PC-9 (cell line): ENCODE measurements around the gene PINLYP. TPM values are rescaled to one million over a fixed set of nuclear protein-coding genes. Genes with fewer than 3 reads are reported as not detected.
A peak's percentile ranks its signal among the peaks of the same experiment; 100 is the strongest.

Experiments used
- BruUV-seq: library from RNA; stranded (reverse); fragments of 400-500 nt; replicated peaks from 2 replicates; lab custom pipeline; 2021; lab: Mats Ljungman, UMichigan
- CTCF ChIA-PET: fragments of 300-600 bp; sonication (Branson Sonifier 250); formaldehyde crosslinking; loops from one replicate; lab custom pipeline; 2022; ENCODE audit warnings: antibody characterized with exemption; lab: Charles Lee
- POLR2A ChIA-PET: fragments of 300-600 bp; sonication (Branson Sonifier 250); formaldehyde crosslinking; loops from one replicate; lab custom pipeline; 2022; ENCODE audit warnings: antibody characterized with exemption; ENCODE audit not compliant: unreplicated experiment; lab: Charles Lee
- DNase-seq, 2 experiments: peaks; one replicate each; pipeline versions ENCODE4 v3.0.0 to v3.0.0-alpha.2; 2015 to 2022; ENCODE audit warnings: mixed read lengths in 1 of 2
- H2AFZ ChIP-seq: fragments of 200-600 bp; sonication (generic); 2 replicates; pipeline ENCODE4 v1.8.1; 2017; ENCODE audit warnings: antibody characterized with exemption
- H3F3A ChIP-seq: fragments of 200-600 bp; sonication (generic); 2 replicates; pipeline ENCODE4 v1.8.1; 2017; ENCODE audit warnings: antibody characterized with exemption, mild to moderate bottlenecking, low read depth; ENCODE audit not compliant: insufficient read depth
- H3K27ac ChIP-seq: fragments of 200-600 bp; sonication (generic); 2 replicates; pipeline ENCODE4 v1.6.1; 2016; ENCODE audit warnings: mixed run types
- H3K27me3 ChIP-seq: fragments of 200-600 bp; sonication (generic); 2 replicates; pipeline ENCODE4 v1.6.1; 2016; ENCODE audit warnings: low read depth, mixed run types; ENCODE audit not compliant: insufficient read depth
- H3K36me3 ChIP-seq: fragments of 200-600 bp; sonication (generic); 2 replicates; pipeline ENCODE4 v1.6.1; 2016; ENCODE audit warnings: low read depth, mixed run types
- H3K4me1 ChIP-seq: fragments of 200-600 bp; sonication (generic); replicated peaks from 2 replicates; pipeline ENCODE4 v1.6.1; 2016; ENCODE audit warnings: mixed run types; ENCODE audit not compliant: insufficient read depth
- H3K4me2 ChIP-seq: fragments of 200-600 bp; sonication (generic); 2 replicates; pipeline ENCODE4 v1.6.1; 2017; ENCODE audit warnings: mixed run types
- H3K4me3 ChIP-seq: fragments of 200-600 bp; sonication (generic); 2 replicates; pipeline ENCODE4 v1.6.1; 2016; ENCODE audit warnings: mixed run types
- H3K79me2 ChIP-seq: fragments of 200-600 bp; sonication (generic); 2 replicates; pipeline ENCODE4 v1.6.1; 2017; ENCODE audit warnings: low read depth, mixed run types
- H3K9me2 ChIP-seq: fragments of 200-600 bp; sonication (generic); 2 replicates; pipeline ENCODE4 v1.8.1; 2017; ENCODE audit warnings: mild to moderate bottlenecking; ENCODE audit not compliant: insufficient read depth
- H3K9me3 ChIP-seq: fragments of 200-600 bp; sonication (generic); 2 replicates; pipeline ENCODE4 v1.8.1; 2016; ENCODE audit warnings: low read depth; ENCODE audit not compliant: insufficient read depth
- H4K20me1 ChIP-seq: fragments of 200-600 bp; sonication (generic); 2 replicates; pipeline ENCODE4 v1.8.1; 2017; ENCODE audit not compliant: insufficient read depth
- CTCF ChIP-seq: fragments of 200-600 bp; sonication (generic); conservative IDR thresholded peaks from 2 replicates; pipeline ENCODE4 v1.6.1; 2017; ENCODE audit warnings: mixed run types, antibody characterized with exemption, mild to moderate bottlenecking, moderate library complexity
- EZH2 ChIP-seq: fragments of 200-600 bp; sonication (generic); IDR thresholded peaks from 2 replicates; pipeline ENCODE4 v1.8.0; 2017; ENCODE audit warnings: antibody characterized with exemption, low read depth
- intact Hi-C: fragments of 100-400 bp; cut with micrococcal nuclease; formaldehyde crosslinking; loops from one replicate; pipeline ENCODE4 v1.10.0; 2022; ENCODE audit not compliant: unreplicated experiment
- total RNA-seq: library from RNA; stranded (reverse); gene quantifications from 2 replicates; pipeline ENCODE4 v1.2.3, GENCODE V29; 2021

Gene PINLYP
- total RNA-seq, 1 experiment from 2014 or later = 2.0 TPM

- intact Hi-C loops = loop anchor here (1.0 to 10.0 kb wide), 6 partner anchors 21 to 213 kb away; partner anchors contain the start of genes PINLYP, XRCC1 and ZNF428
- 0 out of 2 replicates have a peak, but pooled peaks cover 7% of the 10 kb centered on the region for H3K36me3 ChIP-seq
- H2AFZ ChIP-seq = peak within 1 kb of the TSS; percentile 88
- CTCF ChIA-PET = interaction anchor here (0.6 to 1.5 kb wide), 5 partner anchors 22 to 140 kb away, joined by 3 to 5 read pairs (median 4); partner anchors contain the start of gene PLAUR
- peak; percentile 96 to 100 for DNase-seq
- H3K4me3 ChIP-seq = peak within 1 kb of the TSS; percentile 94
- peaks cover 48% of the 10 kb centered on the region for H3K79me2 ChIP-seq
- POLR2A ChIA-PET = interaction anchor here (0.5 to 1.2 kb wide), 9 partner anchors 9 to 1367 kb away, joined by 4 to 15 read pairs (median 5); partner anchors contain the start of gene ZNF283
- peaks cover 12% of the 10 kb centered on the region; the same call in 1 of the 2 replicates for H3F3A ChIP-seq
- BruUV-seq = no TSS peak
- peaks cover 10% of the 10 kb centered on the region for H4K20me1 ChIP-seq
- peak within 1 kb of the TSS; percentile 83 for H3K27ac ChIP-seq
- no peak for TF ChIP-seq EZH2
- no peak for TF ChIP-seq CTCF
- H3K27me3 ChIP-seq = no peaks in the 10 kb centered on the region
- H3K4me1 ChIP-seq = peaks cover 15% of the 10 kb centered on the region
- peak within 1 kb of the TSS; percentile 98 for H3K4me2 ChIP-seq
- H3K9me2 ChIP-seq = no peaks in the 10 kb centered on the region
- no peaks in the 10 kb centered on the region for H3K9me3 ChIP-seq
These were observed 20.6 kb downstream of the PINLYP start, which contains the start of the genes IRGQ and ZNF576 for GRCh38 chr19:43595999-43596841. IRGQ (minus strand) TSS chr19:43596134; CDS start chr19:43595338, 796 bp downstream. ZNF576 (plus strand) TSS chr19:43596595; CDS start chr19:43597109, 514 bp downstream.

GRCh38 chr19:43596842-43597461 is 21.4 kb downstream of the PINLYP start:
- BruUV-seq = TSS peak; percentile 19
- ChIA-PET POLR2A (interaction anchor here (0.7 kb wide), 1 partner anchor 20 kb away, joined by 6 read pairs; no protein-coding TSS in a partner anchor), CTCF (interaction anchor here (1.2 to 1.5 kb wide), 2 partner anchors 39 to 78 kb away, joined by 3 to 4 read pairs; no protein-coding TSS in a partner anchor)
- no peaks in the 10 kb centered on the region for H3K9me2 ChIP-seq
- H2AFZ ChIP-seq = peak overlapping the region; percentile 88
- peak in 1 of 2 experiments; percentile 9 for DNase-seq
- peak overlapping the region; percentile 83 for H3K27ac ChIP-seq
- TF ChIP-seq CTCF = no peak
- TF ChIP-seq EZH2 = no peak
- H3K4me3 ChIP-seq = peak overlapping the region; percentile 92
- H3K27me3 ChIP-seq = no peaks in the 10 kb centered on the region
- 0 out of 2 replicates have a peak, but pooled peaks cover 7% of the 10 kb centered on the region for H3K36me3 ChIP-seq
- H3K79me2 ChIP-seq = peaks cover 48% of the 10 kb centered on the region
- peaks cover 10% of the 10 kb centered on the region for H4K20me1 ChIP-seq
- H3K4me1 ChIP-seq = peaks cover 15% of the 10 kb centered on the region
- intact Hi-C loops = loop anchor here (1.0 to 10.0 kb wide), 5 partner anchors 22 to 188 kb away; partner anchors contain the start of genes PINLYP, XRCC1 and ZNF428
- peaks cover 12% of the 10 kb centered on the region; the same call in 1 of the 2 replicates for H3F3A ChIP-seq
- no peaks in the 10 kb centered on the region for H3K9me3 ChIP-seq
- peak overlapping the region; percentile 97 for H3K4me2 ChIP-seq

GRCh38 chr19:43597876-43598275 is 22.3 kb downstream of the PINLYP start:
- TF ChIP-seq EZH2 (no peak), CTCF (no peak)
- CTCF ChIA-PET = no interaction called here
- no peak for DNase-seq
- Histone ChIP-seq H3K4me1 (peaks cover 15% of the 10 kb centered on the region), H3K9me2 (no peaks in the 10 kb centered on the region), H3K27me3 (no peaks in the 10 kb centered on the region), H3K27ac (no peak overlapping the region), H4K20me1 (peaks cover 10% of the 10 kb centered on the region), H3K4me3 (peak overlapping the region; percentile 92; the same call in 1 of the 2 replicates), H3F3A (peaks cover 12% of the 10 kb centered on the region; the same call in 1 of the 2 replicates), H2AFZ (no peak overlapping the region), H3K36me3 (0 out of 2 replicates have a peak, but pooled peaks cover 7% of the 10 kb centered on the region), H3K79me2 (peaks cover 48% of the 10 kb centered on the region), H3K4me2 (peak overlapping the region; percentile 97), H3K9me3 (no peaks in the 10 kb centered on the region)
- POLR2A ChIA-PET = no interaction called here
- BruUV-seq = no TSS peak
- intact Hi-C loops = loop anchor here (2.0 to 10.0 kb wide), 3 partner anchors 21 to 187 kb away; partner anchors contain the start of gene ZNF428
